DMS153 treated with DMSO at 0.1 percent for 48 hours (cell line): ENCODE measurements around the gene SYT17.

Experiments
- DNase-seq: peaks from one replicate; lab custom pipeline; 2025; ENCODE audit not compliant: unreplicated experiment; lab: John Stamatoyannopoulos, UW

SYT17 gene

GRCh38 chr16:19213885-19214284, 45.8 kb downstream of the SYT17 start:
- no peak for DNase-seq

GRCh38 chr16:19215705-19216104, 47.7 kb downstream of the SYT17 start:
- no peak for DNase-seq

GRCh38 chr16:19218581-19218980, 50.5 kb downstream of the SYT17 start:
- no peak for DNase-seq

GRCh38 chr16:19219836-19220235, 51.8 kb downstream of the SYT17 start:
- no peak for DNase-seq

- no peak for DNase-seq
These were observed 55.5 kb downstream of the SYT17 start for GRCh38 chr16:19223235-19224170.

- no peak for DNase-seq
These were observed 57.6 kb downstream of the SYT17 start for GRCh38 chr16:19225651-19226050.

- DNase-seq, result no peak
These were observed 59.6 kb downstream of the SYT17 start for GRCh38 chr16:19227643-19228042.

- DNase-seq, result no peak
These were observed 60.0 kb downstream of the SYT17 start for GRCh38 chr16:19228052-19228451.

- DNase-seq, result no peak
These were observed 60.5 kb downstream of the SYT17 start for GRCh38 chr16:19228575-19228974.

GRCh38 chr16:19230575-19230974, 62.5 kb downstream of the SYT17 start:
- no peak for DNase-seq

- DNase-seq, result no peak
These were observed 63.8 kb downstream of the SYT17 start for GRCh38 chr16:19231881-19232280.

GRCh38 chr16:19232988-19233387, 64.9 kb downstream of the SYT17 start:
- no peak for DNase-seq

GRCh38 chr16:19235478-19235877, 67.4 kb downstream of the SYT17 start:
- DNase-seq, result no peak

- no peak for DNase-seq
These were observed 67.8 kb downstream of the SYT17 start for GRCh38 chr16:19235886-19236285.

- no peak for DNase-seq
These were observed 68.6 kb downstream of the SYT17 start for GRCh38 chr16:19236561-19237209.

GRCh38 chr16:19238406-19238805, 70.4 kb downstream of the SYT17 start:
- no peak for DNase-seq

- DNase-seq, result no peak
These were observed 71.6 kb downstream of the SYT17 start for GRCh38 chr16:19239511-19240155.

GRCh38 chr16:19240494-19240893, 72.5 kb downstream of the SYT17 start:
- DNase-seq, result no peak

GRCh38 chr16:19241512-19241911, 73.5 kb downstream of the SYT17 start:
- no peak for DNase-seq

GRCh38 chr16:19242186-19242585, 74.1 kb downstream of the SYT17 start:
- DNase-seq, result no peak

- DNase-seq, result no peak
These were observed 75.0 kb downstream of the SYT17 start for GRCh38 chr16:19242987-19243575.
